ENCODE results near the gene CTNNA2. TPM values are rescaled to one million over a fixed set of nuclear protein-coding genes. Genes with fewer than 3 reads are reported as not detected.

Gene CTNNA2
- total RNA-seq, 1 experiment from 2014 or later = 5.5 TPM

DNA sequence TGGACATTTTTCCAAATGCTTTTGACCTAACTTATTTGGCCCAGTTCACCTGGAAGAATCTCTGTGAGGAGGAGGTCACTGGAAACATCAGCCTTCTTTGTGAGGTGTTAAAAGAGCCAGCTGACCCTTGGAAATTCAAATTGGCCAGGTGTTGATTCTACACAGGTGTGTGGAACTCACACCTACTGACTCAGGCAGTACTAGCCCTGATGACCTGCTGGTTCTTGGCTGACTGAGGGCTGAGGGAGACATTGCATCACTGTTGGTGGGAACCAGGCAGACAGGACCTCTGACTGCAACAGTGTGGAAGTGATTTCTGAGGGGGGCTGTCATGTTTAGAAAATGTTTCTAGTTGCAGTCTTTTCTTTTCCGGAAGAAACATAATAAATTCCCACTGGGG lies 1033.9 kb downstream of the CTNNA2 start:
- peak; percentile 52 for DNase-seq
- H2AK5ac ChIP-seq (ENCODE audit: insufficient read length, low read length) = no peak overlapping the region

More for the DNA sequence above, 1033.9 kb downstream of the CTNNA2 start:
- no peak overlapping the region for H3K18ac ChIP-seq (ENCODE audit: insufficient read length, low read depth, low read length)
- H3K27ac ChIP-seq (ENCODE audit: insufficient read length, low read depth, low read length) = no peak overlapping the region
- no peak overlapping the region for H3K4me3 Mint-ChIP-seq
- no peak overlapping the region for H3K14ac ChIP-seq (ENCODE audit: insufficient read depth, low read length)
- peaks cover 6% of the 10 kb centered on the region; the same call in 1 of the 2 replicates for H3K4me1 ChIP-seq (ENCODE audit: insufficient read depth, low read length)
- no peak overlapping the region for H3K9ac ChIP-seq (ENCODE audit: extremely low read depth, insufficient read length, low read length)
- H3K23me2 ChIP-seq (ENCODE audit: insufficient read length, low read depth, low read length, poor library complexity, severe bottlenecking) = no peaks in the 10 kb centered on the region
- no peak overlapping the region for H3K4me2 ChIP-seq (ENCODE audit: insufficient read depth, insufficient read length, low read length)
- no peaks in the 10 kb centered on the region for H3K9me3 ChIP-seq (ENCODE audit: control insufficient read depth, low read depth, low read length)
- H4K20me1 ChIP-seq (ENCODE audit: control insufficient read depth, insufficient read depth, insufficient read length) = no peaks in the 10 kb centered on the region
- H3K79me1 ChIP-seq (ENCODE audit: insufficient read depth, low read depth, low read length, poor library complexity, severe bottlenecking) = no peaks in the 10 kb centered on the region
- H2BK120ac ChIP-seq (ENCODE audit: low read depth, low read length, poor library complexity, severe bottlenecking) = no peak overlapping the region
- H3K9me3 Mint-ChIP-seq = no peaks in the 10 kb centered on the region
- no peak overlapping the region for H3K23ac ChIP-seq (ENCODE audit: insufficient read length, low read depth, low read length)
- H3T11ph ChIP-seq (ENCODE audit: low read length) = no peak overlapping the region
- TF ChIP-seq CTCF (conservative IDR thresholded peaks at IDR 0.05) = no peak
- H3K36me3 Mint-ChIP-seq (ENCODE audit: insufficient read depth in 1 of 3, low read depth in 3 of 3) = no peaks in the 10 kb centered on the region; a peak in 1 of 7 replicates
- WGBS (ENCODE audit: extremely low coverage, insufficient read length, low lambda C conversion rate) = no CpG with 5 or more reads among the region's 1 CpG
- no peak overlapping the region for H2BK15ac ChIP-seq (ENCODE audit: low read depth, low read length)
- no peak overlapping the region for H4K8ac ChIP-seq (replicated peaks; ENCODE audit: insufficient read length, low read depth, low read length)
- H2BK12ac ChIP-seq (ENCODE audit: insufficient read length, low read depth, low read length) = no peak overlapping the region
- peaks cover 28 to 29% of the 10 kb centered on the region in 2 experiments for H3K4me1 Mint-ChIP-seq
- H3K79me2 ChIP-seq (ENCODE audit: insufficient read depth, low read length) = no peaks in the 10 kb centered on the region
- no peak overlapping the region for H2BK20ac ChIP-seq (ENCODE audit: low read depth, low read length, poor library complexity, severe bottlenecking)
- H2AFZ ChIP-seq (ENCODE audit: low read length) = no peak overlapping the region
- H3K4ac ChIP-seq (ENCODE audit: low read depth, low read length) = no peak overlapping the region
- H3K27me3 ChIP-seq (ENCODE audit: insufficient read depth, low read length) = no peaks in the 10 kb centered on the region
- peak overlapping the region in 2 of 3 experiments; percentile 28 to 62; a peak in 4 of 7 replicates for H3K27ac Mint-ChIP-seq
- no peak overlapping the region for H4K5ac ChIP-seq (ENCODE audit: insufficient read length, low read depth, low read length)
- H4K91ac ChIP-seq (ENCODE audit: insufficient read length, low read depth, low read length) = no peak overlapping the region
- H2BK5ac ChIP-seq (ENCODE audit: insufficient read length, low read length) = no peak overlapping the region
- H3K27me3 Mint-ChIP-seq (ENCODE audit: low read depth) = no peaks in the 10 kb centered on the region
- no peak overlapping the region for H3K56ac ChIP-seq (ENCODE audit: insufficient read length, low read depth, low read length)

Data from H9 (cell line).